HL-60 (cell line): Measurements from ENCODE around the gene TBXAS1.

Source experiments
- POLR2AphosphoS5 ChIP-seq: IDR thresholded peaks from 2 replicates; pipeline ENCODE4 v1.6.1; 2012; ENCODE audit warnings: low read depth
- SPI1 ChIP-seq: IDR thresholded peaks from 2 replicates; pipeline ENCODE4 v1.6.1; 2012; ENCODE audit warnings: low read depth, mild to moderate bottlenecking, borderline replicate concordance
- TF ChIP-seq, protein P1 (sequence below): IDR thresholded peaks from one replicate; pipeline ENCODE4 v1.5.1; 2011; ENCODE audit warnings: low read length, control low read depth, inconsistent platforms; ENCODE audit not compliant: insufficient read depth
- TF ChIP-seq, protein P2 (sequence below): IDR thresholded peaks from 2 replicates; pipeline ENCODE4 v1.6.1; 2012; ENCODE audit warnings: low read depth; ENCODE audit not compliant: insufficient replicate concordance

GRCh38 chr7:140025241-140025640 lies 196.2 kb downstream of the TBXAS1 start:
- TF ChIP-seq, protein P1, sequence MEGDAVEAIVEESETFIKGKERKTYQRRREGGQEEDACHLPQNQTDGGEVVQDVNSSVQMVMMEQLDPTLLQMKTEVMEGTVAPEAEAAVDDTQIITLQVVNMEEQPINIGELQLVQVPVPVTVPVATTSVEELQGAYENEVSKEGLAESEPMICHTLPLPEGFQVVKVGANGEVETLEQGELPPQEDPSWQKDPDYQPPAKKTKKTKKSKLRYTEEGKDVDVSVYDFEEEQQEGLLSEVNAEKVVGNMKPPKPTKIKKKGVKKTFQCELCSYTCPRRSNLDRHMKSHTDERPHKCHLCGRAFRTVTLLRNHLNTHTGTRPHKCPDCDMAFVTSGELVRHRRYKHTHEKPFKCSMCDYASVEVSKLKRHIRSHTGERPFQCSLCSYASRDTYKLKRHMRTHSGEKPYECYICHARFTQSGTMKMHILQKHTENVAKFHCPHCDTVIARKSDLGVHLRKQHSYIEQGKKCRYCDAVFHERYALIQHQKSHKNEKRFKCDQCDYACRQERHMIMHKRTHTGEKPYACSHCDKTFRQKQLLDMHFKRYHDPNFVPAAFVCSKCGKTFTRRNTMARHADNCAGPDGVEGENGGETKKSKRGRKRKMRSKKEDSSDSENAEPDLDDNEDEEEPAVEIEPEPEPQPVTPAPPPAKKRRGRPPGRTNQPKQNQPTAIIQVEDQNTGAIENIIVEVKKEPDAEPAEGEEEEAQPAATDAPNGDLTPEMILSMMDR: no peak
- TF ChIP-seq POLR2AphosphoS5 (no peak), SPI1 (no peak)
- TF ChIP-seq, protein P2, sequence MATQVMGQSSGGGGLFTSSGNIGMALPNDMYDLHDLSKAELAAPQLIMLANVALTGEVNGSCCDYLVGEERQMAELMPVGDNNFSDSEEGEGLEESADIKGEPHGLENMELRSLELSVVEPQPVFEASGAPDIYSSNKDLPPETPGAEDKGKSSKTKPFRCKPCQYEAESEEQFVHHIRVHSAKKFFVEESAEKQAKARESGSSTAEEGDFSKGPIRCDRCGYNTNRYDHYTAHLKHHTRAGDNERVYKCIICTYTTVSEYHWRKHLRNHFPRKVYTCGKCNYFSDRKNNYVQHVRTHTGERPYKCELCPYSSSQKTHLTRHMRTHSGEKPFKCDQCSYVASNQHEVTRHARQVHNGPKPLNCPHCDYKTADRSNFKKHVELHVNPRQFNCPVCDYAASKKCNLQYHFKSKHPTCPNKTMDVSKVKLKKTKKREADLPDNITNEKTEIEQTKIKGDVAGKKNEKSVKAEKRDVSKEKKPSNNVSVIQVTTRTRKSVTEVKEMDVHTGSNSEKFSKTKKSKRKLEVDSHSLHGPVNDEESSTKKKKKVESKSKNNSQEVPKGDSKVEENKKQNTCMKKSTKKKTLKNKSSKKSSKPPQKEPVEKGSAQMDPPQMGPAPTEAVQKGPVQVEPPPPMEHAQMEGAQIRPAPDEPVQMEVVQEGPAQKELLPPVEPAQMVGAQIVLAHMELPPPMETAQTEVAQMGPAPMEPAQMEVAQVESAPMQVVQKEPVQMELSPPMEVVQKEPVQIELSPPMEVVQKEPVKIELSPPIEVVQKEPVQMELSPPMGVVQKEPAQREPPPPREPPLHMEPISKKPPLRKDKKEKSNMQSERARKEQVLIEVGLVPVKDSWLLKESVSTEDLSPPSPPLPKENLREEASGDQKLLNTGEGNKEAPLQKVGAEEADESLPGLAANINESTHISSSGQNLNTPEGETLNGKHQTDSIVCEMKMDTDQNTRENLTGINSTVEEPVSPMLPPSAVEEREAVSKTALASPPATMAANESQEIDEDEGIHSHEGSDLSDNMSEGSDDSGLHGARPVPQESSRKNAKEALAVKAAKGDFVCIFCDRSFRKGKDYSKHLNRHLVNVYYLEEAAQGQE: no peak
